GM12864 (cell line): ENCODE measurements around the gene P2RY2.

Source experiments
- DNase-seq: peaks from one replicate; pipeline ENCODE4 v3.0.0-alpha.2; 2011; ENCODE audit warnings: low read depth
- H3K4me3 ChIP-seq: 2 replicates; pipeline ENCODE4 v1.5.1; 2011; ENCODE audit warnings: mild to moderate bottlenecking, low read depth, low read length, control low read depth
- TF ChIP-seq, protein P1 (sequence below): IDR thresholded peaks from 2 replicates; pipeline ENCODE4 v1.5.1; 2011; ENCODE audit warnings: low read depth, mild to moderate bottlenecking, moderate library complexity, low read length, control low read depth, inconsistent platforms; ENCODE audit errors: missing control alignments

Gene P2RY2

DNA sequence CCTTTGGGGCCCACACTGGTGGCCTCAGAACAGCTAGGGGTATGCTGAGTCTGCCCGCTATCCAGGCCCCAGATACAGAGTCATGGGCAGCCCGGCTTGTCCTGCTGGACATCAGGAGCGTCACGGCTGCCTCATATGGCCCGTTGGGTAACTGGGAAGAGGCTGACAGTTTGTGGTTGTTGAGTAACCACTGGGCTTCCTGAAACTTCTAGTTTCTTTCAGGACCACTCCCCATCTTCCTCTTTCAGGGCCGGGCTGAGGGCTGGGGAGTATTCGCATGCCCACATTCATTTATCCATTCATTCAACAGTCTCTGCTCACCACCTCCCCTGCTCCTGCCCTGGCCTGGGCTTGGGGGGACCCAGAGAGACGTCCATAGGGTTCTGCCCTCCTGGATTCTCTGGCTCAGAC is 13.4 kb upstream of the P2RY2 start:
- DNase-seq, result no peak
- H3K4me3 ChIP-seq, result no peak overlapping the region
- TF ChIP-seq, protein P1, sequence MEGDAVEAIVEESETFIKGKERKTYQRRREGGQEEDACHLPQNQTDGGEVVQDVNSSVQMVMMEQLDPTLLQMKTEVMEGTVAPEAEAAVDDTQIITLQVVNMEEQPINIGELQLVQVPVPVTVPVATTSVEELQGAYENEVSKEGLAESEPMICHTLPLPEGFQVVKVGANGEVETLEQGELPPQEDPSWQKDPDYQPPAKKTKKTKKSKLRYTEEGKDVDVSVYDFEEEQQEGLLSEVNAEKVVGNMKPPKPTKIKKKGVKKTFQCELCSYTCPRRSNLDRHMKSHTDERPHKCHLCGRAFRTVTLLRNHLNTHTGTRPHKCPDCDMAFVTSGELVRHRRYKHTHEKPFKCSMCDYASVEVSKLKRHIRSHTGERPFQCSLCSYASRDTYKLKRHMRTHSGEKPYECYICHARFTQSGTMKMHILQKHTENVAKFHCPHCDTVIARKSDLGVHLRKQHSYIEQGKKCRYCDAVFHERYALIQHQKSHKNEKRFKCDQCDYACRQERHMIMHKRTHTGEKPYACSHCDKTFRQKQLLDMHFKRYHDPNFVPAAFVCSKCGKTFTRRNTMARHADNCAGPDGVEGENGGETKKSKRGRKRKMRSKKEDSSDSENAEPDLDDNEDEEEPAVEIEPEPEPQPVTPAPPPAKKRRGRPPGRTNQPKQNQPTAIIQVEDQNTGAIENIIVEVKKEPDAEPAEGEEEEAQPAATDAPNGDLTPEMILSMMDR, result no peak

GRCh38 chr11:73205661-73206343 is 12.3 kb upstream of the P2RY2 start:
- TF ChIP-seq, protein P1, result no peak
- no peak for DNase-seq

DNA sequence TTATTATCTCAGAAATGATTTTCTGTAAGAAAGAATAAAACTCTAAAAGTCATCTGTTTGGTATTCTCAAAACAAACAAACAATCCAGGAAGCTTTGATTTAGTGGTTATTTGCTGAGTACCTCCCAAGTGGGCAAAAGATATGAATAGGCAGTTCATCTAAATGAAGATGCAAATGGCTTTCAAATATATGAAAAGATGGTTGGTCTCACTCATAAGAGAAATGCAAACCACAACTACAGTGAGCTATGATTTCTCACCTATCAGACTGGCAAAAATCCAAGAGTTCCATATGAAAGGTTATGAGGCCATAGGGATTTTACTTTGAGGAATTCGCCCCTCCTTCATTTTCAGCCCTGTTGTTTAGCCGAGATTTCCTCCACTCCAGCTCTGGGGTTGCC is 11.3 kb upstream of the P2RY2 start:
- DNase-seq, result no peak
- TF ChIP-seq, protein P1, result no peak
- H3K4me3 ChIP-seq, result no peak overlapping the region

More at GRCh38 chr11:73205661-73206343, 12.3 kb upstream of the P2RY2 start:
- H3K4me3 ChIP-seq, result no peak overlapping the region

GRCh38 chr11:73209892-73210291 is 8.2 kb upstream of the P2RY2 start:
- no peak for DNase-seq
- no peak overlapping the region for H3K4me3 ChIP-seq
- TF ChIP-seq, protein P1, result no peak

DNA sequence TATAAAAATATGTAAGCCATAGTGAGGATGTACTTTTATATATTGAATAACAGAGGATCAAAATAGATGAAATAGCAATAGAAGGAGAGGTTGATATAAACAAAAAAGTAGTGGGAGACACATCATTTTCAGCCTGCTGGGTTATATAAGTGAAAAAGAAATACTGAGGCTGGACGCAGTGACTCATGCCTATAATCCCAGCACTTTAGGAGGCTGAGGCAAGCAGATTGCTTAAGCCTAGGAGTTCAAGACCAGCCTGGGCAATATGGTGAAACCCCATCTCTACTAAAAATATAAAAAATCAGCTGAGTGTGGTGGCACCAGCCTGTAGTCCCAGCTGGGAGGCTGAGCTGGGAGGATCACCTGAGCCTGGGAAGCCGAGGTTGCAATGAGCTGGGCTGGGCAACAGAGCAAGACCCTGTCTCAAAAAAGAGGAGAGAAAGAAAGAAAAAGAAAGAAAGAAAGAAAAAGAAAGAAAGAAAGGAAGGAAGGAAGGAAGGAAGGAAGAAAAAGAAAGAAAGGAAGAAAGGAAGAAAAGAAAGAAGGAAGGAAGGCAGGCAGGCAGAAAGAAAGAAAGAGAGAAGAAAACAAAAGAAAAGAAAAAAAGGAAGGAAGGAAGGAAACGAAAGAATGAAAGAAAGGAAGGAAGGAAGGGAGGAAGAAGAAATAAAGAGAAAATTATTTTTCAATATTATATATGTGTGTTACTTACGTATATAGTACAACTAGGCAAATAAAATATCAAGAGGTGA is 7.0 kb upstream of the P2RY2 start:
- no peak overlapping the region for H3K4me3 ChIP-seq
- DNase-seq, result no peak
- TF ChIP-seq, protein P1, result no peak

DNA sequence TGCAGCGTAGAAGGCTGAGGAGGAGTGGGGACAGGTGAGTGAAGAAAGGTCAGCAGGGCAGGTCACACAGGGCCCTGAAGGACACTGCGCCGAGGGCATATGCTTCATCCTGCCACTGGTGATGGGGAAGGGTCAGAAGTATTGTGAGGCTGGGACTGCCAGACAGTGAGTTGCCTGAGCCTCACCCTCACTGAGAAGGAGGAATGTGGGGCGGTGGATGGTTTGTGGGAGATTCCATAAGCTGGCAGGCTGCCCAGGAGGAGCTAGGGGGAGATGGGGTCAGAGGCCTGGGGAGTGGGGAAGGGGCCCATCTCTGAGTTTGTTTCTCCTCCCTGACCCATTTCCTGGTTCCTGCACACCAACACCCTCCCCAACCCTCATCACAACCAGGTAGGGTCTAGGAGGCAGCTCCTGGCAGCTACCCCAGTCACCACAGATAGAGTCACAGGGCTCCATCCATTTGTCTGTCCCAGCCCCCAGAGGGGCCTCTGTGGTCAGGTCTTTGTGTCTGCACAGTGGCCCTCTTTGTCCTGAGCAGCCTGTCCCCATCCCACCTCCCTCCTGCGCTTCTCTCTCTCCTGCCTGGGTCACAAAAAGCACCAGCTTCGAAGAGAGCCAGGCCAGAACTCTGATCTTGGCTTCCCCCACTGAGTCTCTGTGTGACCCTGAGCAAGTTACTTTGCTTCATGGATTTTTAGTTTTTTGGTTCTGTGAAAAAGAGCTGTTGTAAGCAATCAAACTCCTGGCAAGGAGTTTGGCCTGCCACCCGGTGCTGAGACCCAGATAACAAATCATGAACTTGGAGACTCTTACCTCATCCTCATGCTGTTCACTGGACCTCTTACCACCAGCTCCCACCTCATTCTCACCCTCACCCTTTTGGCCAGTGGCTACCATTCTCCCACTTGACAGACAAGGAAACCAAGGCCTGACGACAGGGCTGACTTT is 4.6 kb upstream of the P2RY2 start:
- no peak overlapping the region for H3K4me3 ChIP-seq
- DNase-seq, result no peak
- TF ChIP-seq, protein P1, result no peak
